GM12878 (cell line): ENCODE measurements around the gene CNKSR1. TPM values are rescaled to one million over a fixed set of nuclear protein-coding genes. Genes with fewer than 3 reads are reported as not detected.

Experiments used
- ATAC-seq: fragments of 200-7000 bp; cut with Tn5 transposase; 3 replicates; pipeline ENCODE4 v1.9.1; 2020; ENCODE audit warnings: mild to moderate bottlenecking, moderate library complexity
- BruUV-seq: library from RNA; stranded (reverse); fragments of 400-500 nt; replicated peaks from 2 replicates; lab custom pipeline; 2021; lab: Mats Ljungman, UMichigan
- CTCF ChIA-PET: fragments of 300-600 bp; sonication (Branson Sonifier 250); formaldehyde crosslinking; extraction: SDS; loops from one replicate; lab custom pipeline; 2021; ENCODE audit warnings: inconsistent platforms; lab: Yijun Ruan, JAX
- POLR2A ChIA-PET: fragments of 350-600 bp; formaldehyde crosslinking; extraction: SDS; loops from one replicate; lab custom pipeline; 2021; ENCODE audit warnings: inconsistent platforms; lab: Charles Lee
- RAD21 ChIA-PET: fragments of 300-600 bp; sonication (Branson Sonifier 250); formaldehyde crosslinking; loops from one replicate; lab custom pipeline; 2023; ENCODE audit warnings: antibody characterized with exemption; ENCODE audit not compliant: unreplicated experiment; lab: Charles Lee
- SMC1A ChIA-PET: fragments of 300-600 bp; sonication (Branson Sonifier 250); formaldehyde crosslinking; loops from one replicate; lab custom pipeline; 2023; ENCODE audit not compliant: unreplicated experiment, uncharacterized antibody; lab: Charles Lee
- DNase-seq: peaks from one replicate; pipeline ENCODE4 v3.0.0-alpha.2; 2011; ENCODE audit warnings: low read depth, low spot score
- FAIRE-seq: peaks from 3 replicates; lab custom pipeline; 2011; peaks lifted over from hg19 to GRCh38; lab: Jason Lieb, UNC
- H2AFZ ChIP-seq: 2 replicates; pipeline ENCODE4 v1.6.0; 2011; ENCODE audit warnings: low read depth, low read length, control low read depth; ENCODE audit not compliant: control insufficient read depth
- H3K27ac ChIP-seq: 2 replicates; pipeline ENCODE4 v1.5.1; 2011; ENCODE audit warnings: control low read depth; ENCODE audit not compliant: control insufficient read depth, insufficient read depth
- H3K27me3 ChIP-seq, 2 experiments: replicated peaks in 1 of 2; 2 replicates each; pipeline versions ENCODE4 v1.6.0 to v1.6.1; 2011; ENCODE audit warnings: low read length in 1 of 2; ENCODE audit not compliant: control insufficient read depth in 2 of 2, insufficient read depth in 2 of 2
- H3K36me3 ChIP-seq, 2 experiments: 2 replicates each; pipeline ENCODE4 v1.5.1; 2011; ENCODE audit warnings: low read length in 1 of 2; ENCODE audit not compliant: control insufficient read depth in 2 of 2, insufficient read depth in 2 of 2
- H3K4me1 ChIP-seq: 2 replicates; pipeline ENCODE4 v1.6.1; 2011; ENCODE audit warnings: mild to moderate bottlenecking, low read length, moderate library complexity, mixed read lengths; ENCODE audit not compliant: control insufficient read depth, insufficient read depth
- H3K4me2 ChIP-seq: 2 replicates; pipeline ENCODE4 v1.6.0; 2011; ENCODE audit warnings: control low read depth; ENCODE audit not compliant: control insufficient read depth, insufficient read depth
- H3K4me3 ChIP-seq: fragments of 200-600 bp; sonication (generic); 2 replicates; pipeline ENCODE4 v1.5.1; 2016
- H3K79me2 ChIP-seq: 2 replicates; pipeline ENCODE4 v1.6.0; 2011; ENCODE audit warnings: low read length; ENCODE audit not compliant: control insufficient read depth, insufficient read depth
- H3K9ac ChIP-seq: 2 replicates; pipeline ENCODE4 v1.8.0; 2011; ENCODE audit warnings: low read length, control low read depth, mixed read lengths; ENCODE audit not compliant: control insufficient read depth, insufficient read depth
- H3K9me3 ChIP-seq: replicated peaks from 3 replicates; pipeline ENCODE4 v1.5.1; 2011; ENCODE audit warnings: mild to moderate bottlenecking, low read length; ENCODE audit not compliant: control insufficient read depth, insufficient read depth
- H4K20me1 ChIP-seq: 2 replicates; pipeline ENCODE4 v1.6.0; 2011; ENCODE audit not compliant: control insufficient read depth, insufficient read depth
- BCL11A ChIP-seq: IDR thresholded peaks from 2 replicates; pipeline ENCODE4 v1.6.1; 2011; ENCODE audit warnings: low read depth, low read length
- CBFB ChIP-seq: IDR thresholded peaks from 2 replicates; pipeline ENCODE4 v1.6.1; 2016; ENCODE audit warnings: antibody characterized with exemption, low read depth
- CREB1 ChIP-seq: IDR thresholded peaks from 2 replicates; pipeline ENCODE4 v1.6.1; 2012; ENCODE audit warnings: low read depth, mild to moderate bottlenecking, inconsistent platforms
- EP300 ChIP-seq, 2 experiments: fragments of 150-350 bp in 1 of 2; IDR thresholded peaks; 2 replicates each; pipeline ENCODE4 v1.6.1; 2011 to 2012; ENCODE audit warnings: low read depth in 2 of 2, low read length in 2 of 2, borderline replicate concordance in 1 of 2, improper control_type of control experiment in 1 of 2, inconsistent platforms in 1 of 2; ENCODE audit not compliant: control insufficient read depth in 1 of 2
- MYC ChIP-seq: IDR thresholded peaks from 2 replicates; pipeline ENCODE4 v1.6.1; 2011; ENCODE audit warnings: mild to moderate bottlenecking, low read length, moderate library complexity, inconsistent platforms; ENCODE audit not compliant: insufficient read depth, insufficient replicate concordance, insufficient read length, severe bottlenecking
- SIX5 ChIP-seq: IDR thresholded peaks from 2 replicates; pipeline ENCODE4 v1.6.1; 2011; ENCODE audit warnings: mild to moderate bottlenecking, low read depth, low read length, moderate library complexity; ENCODE audit not compliant: severe bottlenecking
- SMARCA5 ChIP-seq: fragments of 450-650 bp; IDR thresholded peaks from 2 replicates; pipeline ENCODE4 v1.6.1; 2017; ENCODE audit warnings: mild to moderate bottlenecking
- SPI1 ChIP-seq: IDR thresholded peaks from 2 replicates; pipeline ENCODE4 v1.6.1; 2011; ENCODE audit warnings: low read depth, mild to moderate bottlenecking, low read length, moderate library complexity, borderline replicate concordance; ENCODE audit not compliant: insufficient read depth
- SRF ChIP-seq, 2 experiments: IDR thresholded peaks; 2 replicates each; pipeline ENCODE4 v1.6.1; 2011; ENCODE audit warnings: low read depth in 2 of 2, low read length in 2 of 2, mild to moderate bottlenecking in 1 of 2, moderate library complexity in 1 of 2
- TAF1 ChIP-seq: IDR thresholded peaks from 2 replicates; pipeline ENCODE4 v1.6.1; 2011; ENCODE audit warnings: mild to moderate bottlenecking, low read depth, low read length, borderline replicate concordance
- TCF7 ChIP-seq: IDR thresholded peaks from 2 replicates; pipeline ENCODE4 v1.6.1; 2014; ENCODE audit warnings: antibody characterized with exemption, borderline replicate concordance
- ZBED1 ChIP-seq: IDR thresholded peaks from 2 replicates; pipeline ENCODE4 v1.6.1; 2016; ENCODE audit warnings: borderline replicate concordance
- ZBTB40 ChIP-seq: fragments of 450-650 bp; IDR thresholded peaks from 2 replicates; pipeline ENCODE4 v1.6.1; 2016; ENCODE audit warnings: mild to moderate bottlenecking, moderate library complexity, borderline replicate concordance
- ZNF217 ChIP-seq: fragments of 450-650 bp; IDR thresholded peaks from 2 replicates; pipeline ENCODE4 v1.6.1; 2017; ENCODE audit warnings: antibody characterized with exemption, mild to moderate bottlenecking
- WGBS: methylation state at CpG from one replicate; pipeline ENCODE4 v1.1.6; 2016; ENCODE audit warnings: low lambda C conversion rate; ENCODE audit not compliant: insufficient replicate concordance, insufficient coverage; ENCODE audit errors: missing lambda C conversion rate; 5-methylcytosine and 5-hydroxymethylcytosine counted together
- in situ Hi-C: fragments of 300-500 bp; cut with MboI; formaldehyde crosslinking; loops from 9 replicates; pipeline ENCODE4 v1.14.3; 2018; ENCODE audit warnings: mixed read lengths
- intact Hi-C: fragments of 100-400 bp; cut with micrococcal nuclease; formaldehyde crosslinking; loops from one replicate; pipeline ENCODE4 v1.14.2; 2022; ENCODE audit not compliant: unreplicated experiment
- polyA plus RNA-seq, 11 experiments: library from polyadenylated mRNA; depleted of rRNA in 4 of 11; unstranded in 6 of 11; stranded (reverse) in 5 of 11; fragments of >200 nt; fragmentation: Nextera tagmentation in 4 of 11; fragmentation: Illumina TruSeq in 1 of 11; extraction: Ambion mirVana in 4 of 11; extraction: Trizol in 1 of 11; gene quantifications; 1 replicate in 1 of 11; 2 replicates in 10 of 11; pipeline versions ENCODE4 v1.2.1 to v1.2.3, GENCODE V29; 2011 to 2016; ENCODE audit warnings: inconsistent platforms in 2 of 11, missing spikeins in 2 of 11, low read depth in 1 of 11
- total RNA-seq, 4 experiments: library from RNA; depleted of rRNA in 3 of 4; stranded (reverse); fragments of >200 nt in 3 of 4; fragmentation: Illumina TruSeq in 1 of 4; extraction: Trizol in 1 of 4; gene quantifications; 2 replicates each; pipeline versions ENCODE4 v1.2.1 to v1.2.3, GENCODE V29; 2013 to 2021

Gene CNKSR1
- total and polyA plus RNA-seq, 10 of the 15 experiments (the other 5 are each of a cell fraction or from before 2014, with no cell fraction given) = 0.06 to 1.2 (median 0.86) TPM

GRCh38 chr1:26159743-26160039 lies 17.6 kb upstream of the CNKSR1 start (continued):
- TF ChIP-seq BCL11A = no peak
- TF ChIP-seq, all 136 proteins: peak for 0

- ChIA-PET POLR2A (interaction anchor here (0.6 kb wide), 1 partner anchor 113 kb away, joined by 9 read pairs; no protein-coding TSS in a partner anchor), CTCF (no interaction called here), RAD21 (no interaction called here), SMC1A (no interaction called here)
- BruUV-seq = no TSS peak
- DNase-seq = no peak
- no peaks in the 10 kb centered on the region for H3K79me2 ChIP-seq
- H2AFZ ChIP-seq = no peak overlapping the region
- no peak overlapping the region for H3K27ac ChIP-seq
- no peaks in the 10 kb centered on the region for H3K36me3 ChIP-seq
- WGBS = 30% methylated on average over 18 of the region's 18 CpGs
- H3K9ac ChIP-seq = no peak overlapping the region
- peaks cover 4 to 22% of the 10 kb centered on the region in 2 experiments for H3K27me3 ChIP-seq
- H4K20me1 ChIP-seq = no peaks in the 10 kb centered on the region
- no peak; the same call in 2 of the 3 replicates for ATAC-seq
- intact Hi-C loops (loop anchor here (5.0 to 10.0 kb wide), 2 partner anchors 53 to 234 kb away; no protein-coding TSS in a partner anchor), in situ Hi-C loops (no loop called here)
- no peaks in the 10 kb centered on the region; the same call in 2 of the 3 replicates for H3K9me3 ChIP-seq
- no peak overlapping the region for H3K4me3 ChIP-seq
- H3K4me1 ChIP-seq = peaks cover 4% of the 10 kb centered on the region
- no peak overlapping the region for H3K4me2 ChIP-seq
- FAIRE-seq = no peak
- no peak for TF ChIP-seq CREB1
- TF ChIP-seq SRF (IDR thresholded peaks at IDR 0.05; ENCODE audit: low read depth in 2 of 2, low read length in 2 of 2) = no peak
- no peak for TF ChIP-seq ZBED1
- no peak for TF ChIP-seq TAF1
- no peak for TF ChIP-seq SPI1
- no peak for TF ChIP-seq EP300 (IDR thresholded peaks at IDR 0.05; ENCODE audit: borderline replicate concordance in 1 of 2, control insufficient read depth in 1 of 2, low read depth in 2 of 2, low read length in 2 of 2)
- TF ChIP-seq TCF7 = no peak
- no peak for TF ChIP-seq CBFB
- TF ChIP-seq SMARCA5 = no peak
- no peak for TF ChIP-seq MYC
- no peak for TF ChIP-seq ZBTB40
- no peak for TF ChIP-seq SIX5
- no peak for TF ChIP-seq ZNF217
These were observed 16.5 kb upstream of the CNKSR1 start for GRCh38 chr1:26160527-26161414.
